ENCODE results near the gene DNAH17. TPM values are rescaled to one million over a fixed set of nuclear protein-coding genes. Genes with fewer than 3 reads are reported as not detected.
A peak's percentile ranks its signal among the peaks of the same experiment; 100 is the strongest.

Gene DNAH17
- total RNA-seq, 4 donors from 2014 or later, result 0.19 to 0.31 TPM; not detected in 2

GRCh38 chr17:78397681-78398101 is 179.5 kb downstream of the DNAH17 start:
- Histone ChIP-seq H3K9me3 (no peaks in the 10 kb centered on the region), H3K4me3 (no peak overlapping the region), H3K4me1 (peaks cover 13 to 66% (median 21%) of the 10 kb centered on the region in 3 donors), H3K36me3 (peaks cover 41 to 93% (median 43%) of the 10 kb centered on the region in 3 donors), H3K27me3 (no peaks in the 10 kb centered on the region), H3K27ac (peak overlapping the region in 1 of 4 donors; percentile 49)
- TF ChIP-seq CTCF (IDR thresholded peaks at IDR 0.05), result no peak
- no peak for TF ChIP-seq POLR2A (IDR thresholded peaks at IDR 0.05)
- intact Hi-C loops (cut with DNase I), result no loop called here
- 64 to 73% methylated on average over 11 to 12 of the region's 13 CpGs for WGBS, 2 donors
- no peak for DNase-seq

GRCh38 chr17:78396441-78397337 is 180.5 kb downstream of the DNAH17 start:
- no peak for DNase-seq
- intact Hi-C loops (cut with DNase I), result no loop called here
- Histone ChIP-seq H3K4me3 (no peak overlapping the region), H3K9me3 (no peaks in the 10 kb centered on the region), H3K27me3 (no peaks in the 10 kb centered on the region), H3K27ac (peak overlapping the region in 1 of 4 donors; percentile 16), H3K4me1 (peaks cover 13 to 76% (median 23%) of the 10 kb centered on the region in 3 donors), H3K36me3 (peaks cover 36 to 83% (median 42%) of the 10 kb centered on the region in 3 donors)
- WGBS, 2 donors, result 75 to 84% methylated on average over 6 to 13 of the region's 14 CpGs
- TF ChIP-seq POLR2A (IDR thresholded peaks at IDR 0.05), result no peak
- no peak for TF ChIP-seq CTCF (IDR thresholded peaks at IDR 0.05)

GRCh38 chr17:78395155-78395554 is 182.0 kb downstream of the DNAH17 start:
- Histone ChIP-seq H3K4me3 (no peak overlapping the region), H3K27me3 (no peaks in the 10 kb centered on the region), H3K9me3 (no peaks in the 10 kb centered on the region), H3K27ac (peak overlapping the region in 1 of 4 donors; percentile 68), H3K4me1 (peaks cover 17 to 81% (median 32%) of the 10 kb centered on the region in 3 donors), H3K36me3 (peaks cover 26 to 67% (median 27%) of the 10 kb centered on the region in 3 donors)
- no peak for DNase-seq
- TF ChIP-seq CTCF (IDR thresholded peaks at IDR 0.05), result no peak
- intact Hi-C loops (cut with DNase I), result no loop called here
- WGBS, 2 donors, result 94 to 97% methylated on average over 2 of the region's 2 CpGs

GRCh38 chr17:78394209-78394608 is 183.0 kb downstream of the DNAH17 start:
- Histone ChIP-seq H3K4me1 (peaks cover 12 to 81% (median 37%) of the 10 kb centered on the region in 3 donors), H3K27me3 (no peaks in the 10 kb centered on the region), H3K36me3 (peaks cover 16 to 58% (median 17%) of the 10 kb centered on the region in 3 donors), H3K27ac (peak overlapping the region in 1 of 4 donors; percentile 68), H3K4me3 (no peak overlapping the region), H3K9me3 (no peaks in the 10 kb centered on the region)
- intact Hi-C loops (cut with DNase I), result no loop called here
- 47 to 65% methylated on average over 7 of the region's 7 CpGs for WGBS, 2 donors
- TF ChIP-seq CTCF (IDR thresholded peaks at IDR 0.05) (no peak), POLR2A (IDR thresholded peaks at IDR 0.05) (no peak)
- no peak for DNase-seq

GRCh38 chr17:78393575-78393974 is 183.6 kb downstream of the DNAH17 start:
- H3K36me3 ChIP-seq, result peaks cover 11 to 51% (median 12%) of the 10 kb centered on the region in 3 donors
- no peak overlapping the region for H3K4me3 ChIP-seq
- H3K27me3 ChIP-seq, result no peaks in the 10 kb centered on the region
- no peak for TF ChIP-seq POLR2A (IDR thresholded peaks at IDR 0.05)
- no peak for TF ChIP-seq CTCF (IDR thresholded peaks at IDR 0.05)
- H3K27ac ChIP-seq, result peak overlapping the region in 1 of 4 donors; percentile 68
- H3K9me3 ChIP-seq, result no peaks in the 10 kb centered on the region
- H3K4me1 ChIP-seq, result peaks cover 12 to 81% (median 44%) of the 10 kb centered on the region in 3 donors
- intact Hi-C loops (cut with DNase I), result no loop called here
- 73 to 95% methylated on average over 2 to 4 of the region's 4 CpGs for WGBS, 2 donors
- DNase-seq, result no peak

Data from esophagus squamous epithelium (tissue), 5 donors.